K562 (cell line): ENCODE data around the gene SYNPO. TPM values are rescaled to one million over a fixed set of nuclear protein-coding genes. Genes with fewer than 3 reads are reported as not detected.

ENCODE experiments used
- ATAC-seq: fragments of 200-7000 bp; cut with Tn5 transposase; 3 replicates; pipeline ENCODE4 v1.9.1; 2020; ENCODE audit warnings: moderate library complexity
- BruUV-seq: library from RNA; stranded (reverse); fragments of 400-500 nt; replicated peaks from 2 replicates; lab custom pipeline; 2021; lab: Mats Ljungman, UMichigan
- CTCF ChIA-PET: fragments of 300-600 bp; formaldehyde crosslinking; extraction: SDS; loops from one replicate; lab custom pipeline; 2021; ENCODE audit warnings: low intra/inter-chr PET ratio; lab: Yijun Ruan, JAX
- POLR2A ChIA-PET: fragments of 300-600, 350-650 bp; sonication (Branson Sonifier 250); formaldehyde crosslinking; extraction: SDS; loops from one replicate; lab custom pipeline; 2021; ENCODE audit warnings: antibody characterized with exemption, inconsistent platforms; lab: Yijun Ruan, JAX
- DNase-seq, 4 experiments: peaks; one replicate each; pipeline versions ENCODE4 v3.0.0 to v3.0.0-alpha.2; 2011 to 2018; ENCODE audit warnings: low spot score in 3 of 4, mixed read lengths in 3 of 4; ENCODE audit errors: extremely low read depth in 1 of 4
- FAIRE-seq: peaks from 2 replicates; lab custom pipeline; 2011; peaks lifted over from hg19 to GRCh38; lab: Jason Lieb, UNC
- H2AFZ ChIP-seq: 2 replicates; pipeline ENCODE4 v1.6.0; 2011; ENCODE audit warnings: low read depth, low read length, control low read depth, inconsistent platforms
- H3K27ac ChIP-seq: fragments of 200-600 bp; 3 replicates; pipeline ENCODE4 v1.8.0; 2011; ENCODE audit warnings: low read depth, mild to moderate bottlenecking, control low read depth, inconsistent platforms, low read length, moderate library complexity, mixed read lengths; ENCODE audit errors: extremely low read depth
- H3K27me3 ChIP-seq, 2 experiments: fragments of 300-600 bp in 1 of 2; 2 replicates in 1 of 2; 3 replicates in 1 of 2; pipeline versions ENCODE4 v1.6.0 to v1.8.0; 2011; ENCODE audit warnings: inconsistent platforms in 2 of 2, low read length in 2 of 2, mild to moderate bottlenecking in 1 of 2, mixed read lengths in 1 of 2, moderate library complexity in 1 of 2; ENCODE audit not compliant: control insufficient read depth in 2 of 2, insufficient read depth in 2 of 2
- H3K36me3 ChIP-seq: fragments of 300-600 bp; 3 replicates; pipeline ENCODE4 v1.8.0; 2011; ENCODE audit warnings: mild to moderate bottlenecking, low read length, inconsistent platforms; ENCODE audit not compliant: control insufficient read depth, insufficient read depth
- H3K4me1 ChIP-seq, 2 experiments: fragments of 200-600 bp in 1 of 2; replicated peaks in 1 of 2; 2 replicates in 1 of 2; 3 replicates in 1 of 2; pipeline versions ENCODE4 v1.5.1 to v1.8.0; 2011; ENCODE audit warnings: inconsistent platforms in 2 of 2, low read length in 2 of 2, mild to moderate bottlenecking in 1 of 2, mixed read lengths in 1 of 2, moderate library complexity in 1 of 2; ENCODE audit not compliant: control insufficient read depth in 2 of 2, insufficient read depth in 2 of 2
- H3K4me2 ChIP-seq: 2 replicates; pipeline ENCODE4 v1.6.1; 2011; ENCODE audit warnings: low read length, control low read depth, inconsistent platforms, mixed read lengths; ENCODE audit not compliant: insufficient read depth
- H3K4me3 ChIP-seq: fragments of 200-600 bp; sonication (generic), shearing (Covaris generic); 2 replicates; pipeline ENCODE4 v1.5.1; 2016; ENCODE audit warnings: control low read depth, inconsistent platforms
- H3K79me2 ChIP-seq: fragments of 200-600 bp; 3 replicates; pipeline ENCODE4 v1.8.0; 2011; ENCODE audit warnings: low read length, inconsistent platforms; ENCODE audit not compliant: control insufficient read depth, insufficient read depth
- H3K9ac ChIP-seq, 2 experiments: 2 replicates each; pipeline versions ENCODE4 v1.6.0 to v1.6.1; 2011; ENCODE audit warnings: low read depth in 2 of 2, low read length in 2 of 2, control low read depth in 1 of 2, inconsistent platforms in 1 of 2, mild to moderate bottlenecking in 1 of 2, mixed read lengths in 1 of 2; ENCODE audit not compliant: insufficient read depth in 1 of 2
- H3K9me1 ChIP-seq: one replicate; pipeline ENCODE4 v1.6.0; 2011; ENCODE audit warnings: inconsistent platforms, mild to moderate bottlenecking, low read length, moderate library complexity; ENCODE audit not compliant: control insufficient read depth, insufficient read depth
- H3K9me3 ChIP-seq: replicated peaks from 2 replicates; pipeline ENCODE4 v1.5.1; 2011; ENCODE audit warnings: low read depth, low read length, inconsistent platforms; ENCODE audit not compliant: control insufficient read depth, insufficient read depth
- H4K20me1 ChIP-seq: replicated peaks from 2 replicates; pipeline ENCODE4 v1.6.1; 2011; ENCODE audit warnings: low read length, inconsistent platforms, mixed read lengths; ENCODE audit not compliant: control insufficient read depth, insufficient read depth
- ARNT ChIP-seq, 2 experiments: fragments of 450-650 bp; IDR thresholded peaks; 2 replicates each; pipeline ENCODE4 v1.6.1; 2016; ENCODE audit warnings: mild to moderate bottlenecking in 1 of 2
- C11orf30 ChIP-seq: fragments of 450-650 bp; IDR thresholded peaks from 2 replicates; pipeline ENCODE4 v1.6.1; 2016; ENCODE audit warnings: low read depth, mild to moderate bottlenecking
- CEBPZ ChIP-seq: fragments of 150-350 bp; IDR thresholded peaks from 2 replicates; pipeline ENCODE4 v1.6.1; 2014; ENCODE audit warnings: low read depth, mild to moderate bottlenecking, low read length, borderline replicate concordance
- HSF4 ChIP-seq: fragments of 250-450 bp; sonication (Bioruptor Pico); IDR thresholded peaks from 2 replicates; pipeline ENCODE4 v2.1.2; 2022; ENCODE audit warnings: mild to moderate bottlenecking, moderate library complexity, borderline replicate concordance
- RNF219 ChIP-seq: fragments of 250-450 bp; sonication (Bioruptor Pico); IDR thresholded peaks from 2 replicates; pipeline ENCODE4 v1.5.0; 2022; ENCODE audit warnings: mild to moderate bottlenecking
- ZNF175 ChIP-seq: fragments of 200-800 bp; sonication (Bioruptor generic); IDR thresholded peaks from 2 replicates; pipeline ENCODE4 v1.6.1; 2016; ENCODE audit warnings: low read depth, mild to moderate bottlenecking, missing genetic modification characterization, missing compliant biosample characterization
- WGBS: fragments of 100-300 bp; shearing (Covaris generic); methylation state at CpG from one replicate; pipeline ENCODE4 v1.1.6; 2016; ENCODE audit warnings: low coverage, mixed read lengths; ENCODE audit not compliant: insufficient coverage; ENCODE audit errors: missing lambda C conversion rate; 5-methylcytosine and 5-hydroxymethylcytosine counted together
- in situ Hi-C: fragments of 300-500 bp; cut with MboI; formaldehyde crosslinking; loops from 4 replicates; pipeline ENCODE4 v1.15.0; 2018; ENCODE audit warnings: inconsistent platforms, mixed read lengths
- intact Hi-C: fragments of 100-400 bp; cut with micrococcal nuclease; formaldehyde crosslinking; loops from 2 replicates; pipeline ENCODE4 v1.14.2; 2022
- polyA plus RNA-seq, 8 experiments: library from polyadenylated mRNA; depleted of rRNA in 4 of 8; stranded (reverse) in 5 of 8; unstranded in 3 of 8; fragments of >200 nt; fragmentation: Nextera tagmentation in 2 of 8; fragmentation: Illumina TruSeq in 1 of 8; extraction: Ambion mirVana in 2 of 8; extraction: Trizol in 1 of 8; gene quantifications; 2 replicates each; pipeline versions ENCODE4 v1.2.1 to v1.2.3, GENCODE V29; 2011 to 2014; ENCODE audit warnings: inconsistent platforms in 1 of 8, missing spikeins in 1 of 8
- total RNA-seq, 7 experiments: library from RNA; depleted of rRNA in 6 of 7; stranded (reverse); fragments of >200 nt in 6 of 7; fragmentation: Illumina TruSeq in 2 of 7; extraction: Trizol in 2 of 7; gene quantifications; 2 replicates each; pipeline versions ENCODE4 v1.2.1 to v1.2.3, GENCODE V29; 2011 to 2021; ENCODE audit warnings: low replicate concordance in 1 of 7

SYNPO gene
- total and polyA plus RNA-seq, 9 of the 15 experiments (the other 6 are each of a cell fraction or from before 2014, with no cell fraction given) = 0.01 to 0.31 (median 0.03) TPM; not detected in 4

- H3K9me1 ChIP-seq = peaks cover 1% of the 10 kb centered on the region
- H3K9me3 ChIP-seq = no peaks in the 10 kb centered on the region
- no peak overlapping the region for H3K27ac ChIP-seq
- ChIA-PET POLR2A (interaction anchor here (0.6 to 1.7 kb wide), 3 partner anchors 8 to 21 kb away, joined by 3 to 4 read pairs (median 3); partner anchors contain the start of gene SYNPO), CTCF (no interaction called here)
- no peak for ATAC-seq
- H3K27me3 ChIP-seq = peaks cover 33 to 67% of the 10 kb centered on the region in 2 experiments; a peak in 4 of 5 replicates
- H2AFZ ChIP-seq = no peak overlapping the region
- H3K36me3 ChIP-seq = no peaks in the 10 kb centered on the region
- WGBS = 8% methylated on average over 20 of the region's 24 CpGs
- no peak overlapping the region for H3K4me2 ChIP-seq
- no peak for FAIRE-seq
- no peaks in the 10 kb centered on the region for H3K79me2 ChIP-seq
- in situ Hi-C loops (no loop called here), intact Hi-C loops (no loop called here)
- H4K20me1 ChIP-seq = peaks cover 17% of the 10 kb centered on the region
- no peak for DNase-seq
- TF ChIP-seq ZNF175 (CRISPR knock-in tag) (no peak), HSF4 (CRISPR knock-in tag) (no peak), CEBPZ (no peak), ARNT (IDR thresholded peaks at IDR 0.05) (no peak), RNF219 (CRISPR knock-in tag) (no peak), C11orf30 (no peak)
- no TSS peak for BruUV-seq
- H3K4me3 ChIP-seq = no peak overlapping the region
- H3K4me1 ChIP-seq = peaks cover 0 to 11% of the 10 kb centered on the region in 2 experiments; a peak in 2 of 5 replicates
- H3K9ac ChIP-seq = no peak overlapping the region
Observed at GRCh38 chr5:150619359-150620230, 20.9 kb upstream of the SYNPO start.
